HG02970 (cell line): ENCODE data around the gene CD200.

ENCODE experiments used
- ATAC-seq: cut with Tn5 transposase; IDR thresholded peaks from one replicate; pipeline ENCODE4 v1.9.1; 2021; ENCODE audit warnings: mild to moderate bottlenecking, moderate library complexity, moderate number of reproducible peaks; ENCODE audit not compliant: unreplicated experiment, low FRiP score

CD200 gene

GRCh38 chr3:112327371-112327951, 5.5 kb upstream of the CD200 start:
- ATAC-seq = no peak

GRCh38 chr3:112331851-112332250, 1.1 kb upstream of the CD200 start:
- ATAC-seq = no peak

- no peak for ATAC-seq
Observed at GRCh38 chr3:112333381-112334317, 693 bp downstream of the CD200 start.

- ATAC-seq = no peak
Observed at GRCh38 chr3:112334691-112335433, 1.9 kb downstream of the CD200 start.

- ATAC-seq = no peak
Observed at GRCh38 chr3:112335434-112335781, 2.5 kb downstream of the CD200 start.

- ATAC-seq = no peak
Observed at GRCh38 chr3:112338021-112338726, 5.2 kb downstream of the CD200 start.

GRCh38 chr3:112338727-112339056, 5.7 kb downstream of the CD200 start:
- no peak for ATAC-seq

- ATAC-seq = no peak
Observed at GRCh38 chr3:112339134-112339533, 6.2 kb downstream of the CD200 start.

- no peak for ATAC-seq
Observed at GRCh38 chr3:112339609-112340008, 6.7 kb downstream of the CD200 start.

- no peak for ATAC-seq
Observed at GRCh38 chr3:112341386-112341785, 8.4 kb downstream of the CD200 start.

GRCh38 chr3:112345681-112346080, 12.7 kb downstream of the CD200 start:
- ATAC-seq = no peak

GRCh38 chr3:112346491-112347122, 13.7 kb downstream of the CD200 start:
- ATAC-seq = no peak

- ATAC-seq = no peak
Observed at GRCh38 chr3:112348943-112349342, 16.0 kb downstream of the CD200 start.

- no peak for ATAC-seq
Observed at GRCh38 chr3:112349557-112349956, 16.6 kb downstream of the CD200 start.

GRCh38 chr3:112350018-112350810, 17.3 kb downstream of the CD200 start:
- no peak for ATAC-seq

GRCh38 chr3:112351036-112351435, 18.1 kb downstream of the CD200 start:
- ATAC-seq = no peak

GRCh38 chr3:112351823-112352222, 18.9 kb downstream of the CD200 start:
- ATAC-seq = no peak

- no peak for ATAC-seq
Observed at GRCh38 chr3:112352720-112353119, 19.8 kb downstream of the CD200 start.

- no peak for ATAC-seq
Observed at GRCh38 chr3:112353365-112353764, 20.4 kb downstream of the CD200 start.
